SK-N-SH (cell line): Measurements from ENCODE around the gene SEC14L1.

Experiments
- CTCF ChIP-seq: fragments of 200-600 bp; sonication (generic); IDR thresholded peaks from 2 replicates; pipeline ENCODE4 v1.6.1; 2017; ENCODE audit warnings: antibody characterized with exemption, mild to moderate bottlenecking, moderate library complexity
- ELF1 ChIP-seq: IDR thresholded peaks from 2 replicates; pipeline ENCODE4 v1.4.0; 2012
- EP300 ChIP-seq, 2 experiments: IDR thresholded peaks; 2 replicates each; pipeline versions ENCODE4 v1.4.0 to v1.6.1; 2012; ENCODE audit warnings: borderline replicate concordance in 1 of 2, low read depth in 1 of 2, low read length in 1 of 2
- GATA2 ChIP-seq: sonication (generic); formaldehyde crosslinking; IDR thresholded peaks from 2 replicates; pipeline ENCODE4 v1.5.0; 2020; ENCODE audit warnings: mild to moderate bottlenecking, missing genetic modification reagents
- MAX ChIP-seq: IDR thresholded peaks from 2 replicates; pipeline ENCODE4 v1.4.0; 2012; ENCODE audit warnings: low read depth
- POLR2AphosphoS5 ChIP-seq: IDR thresholded peaks from 2 replicates; pipeline ENCODE4 v1.6.1; 2012; ENCODE audit warnings: low read depth, low read length
- RAD21 ChIP-seq: IDR thresholded peaks from 2 replicates; pipeline ENCODE4 v1.6.1; 2012; ENCODE audit warnings: mild to moderate bottlenecking, low read length
- REST ChIP-seq: IDR thresholded peaks from 2 replicates; pipeline ENCODE4 v1.6.1; 2012; ENCODE audit warnings: mild to moderate bottlenecking, low read depth, low read length, moderate library complexity
- RXRA ChIP-seq: IDR thresholded peaks from 2 replicates; pipeline ENCODE4 v1.4.0; 2012; ENCODE audit warnings: low read depth, mild to moderate bottlenecking, borderline replicate concordance
- TEAD4 ChIP-seq: IDR thresholded peaks from 2 replicates; pipeline ENCODE4 v1.4.0; 2012; ENCODE audit warnings: mild to moderate bottlenecking, borderline replicate concordance; ENCODE audit not compliant: insufficient read depth
- YY1 ChIP-seq: IDR thresholded peaks from 2 replicates; pipeline ENCODE4 v1.4.0; 2012; ENCODE audit warnings: low read depth, mild to moderate bottlenecking

GRCh38 chr17:77231076-77231871 is 90.5 kb downstream of the SEC14L1 start:
- TF ChIP-seq CTCF (no peak), POLR2AphosphoS5 (no peak), TEAD4 (no peak), RAD21 (no peak), YY1 (no peak), RXRA (no peak), GATA2 (no peak), ELF1 (no peak), REST (no peak), EP300 (IDR thresholded peaks at IDR 0.05; ENCODE audit: borderline replicate concordance in 1 of 2, low read depth in 1 of 2, low read length in 1 of 2) (no peak), MAX (no peak)
